Mucosa of descending colon (tissue), 3 donors: ENCODE results near the gene KCNQ2. TPM values are rescaled to one million over a fixed set of nuclear protein-coding genes. Genes with fewer than 3 reads are reported as not detected.

Experiments
- ATAC-seq: fragments of 200-7000 bp; cut with Tn5 transposase; one replicate; pipeline ENCODE4 v1.9.1; 2020; ENCODE audit warnings: mild to moderate bottlenecking, moderate library complexity
- DNase-seq, 3 donors: peaks; one replicate each; pipeline ENCODE4 v3.0.0-alpha.2; 2020
- H3K36me3 ChIP-seq: fragments of 200-600 bp; one replicate; pipeline ENCODE4 v1.8.0; 2021; ENCODE audit warnings: low read depth, mild to moderate bottlenecking
- H3K4me1 ChIP-seq: fragments of 200-600 bp; one replicate; pipeline ENCODE4 v1.8.0; 2021; ENCODE audit warnings: low read depth, mild to moderate bottlenecking
- H3K4me3 ChIP-seq: fragments of 200-600 bp; one replicate; pipeline ENCODE4 v1.8.0; 2021; ENCODE audit warnings: mild to moderate bottlenecking
- H3K9me3 ChIP-seq: fragments of 200-600 bp; one replicate; pipeline ENCODE4 v1.8.0; 2021; ENCODE audit warnings: mild to moderate bottlenecking
- CTCF ChIP-seq: fragments of 200-600 bp; IDR thresholded peaks from one replicate; pipeline ENCODE4 v1.8.0; 2022; ENCODE audit warnings: antibody characterized with exemption, mild to moderate bottlenecking
- intact Hi-C, 2 donors: fragments of 100-400 bp; cut with DNase I in 1 of 2; cut with micrococcal nuclease in 1 of 2; formaldehyde crosslinking; loops; one replicate each; pipeline versions ENCODE4 v1.11.0 to v1.11.1; 2022; cut with DNase I, micrococcal nuclease
- total RNA-seq, 3 donors: library from RNA; stranded (reverse); fragmentation: NEBNext Ultra II Directional in 2 of 3; extraction: Animal tissue kit (Norgen Biotek cat#: 25700) in 2 of 3; gene quantifications; one replicate each; pipeline versions ENCODE4 v1.2.1 to v1.2.4, GENCODE V29; 2021 to 2023
- donor health status: DM: no; HTN: no; CAD: no; lungs with moderate emphysema.
- donor health status: DM: no; HTN: no; CAD: no.
- donor health status: DM: no; HTN: yes; CAD: no.

Gene KCNQ2
- total RNA-seq, 3 donors from 2014 or later: 1.4 TPM; not detected in 2

GRCh38 chr20:63505281-63505680 is 32.8 kb upstream of the KCNQ2 start:
- H3K36me3 ChIP-seq: no peaks in the 10 kb centered on the region
- TF ChIP-seq CTCF: no peak
- ATAC-seq: no peak
- no peaks in the 10 kb centered on the region for H3K9me3 ChIP-seq
- no peaks in the 10 kb centered on the region for H3K4me1 ChIP-seq
- intact Hi-C loops: no loop called here
- no peak overlapping the region for H3K4me3 ChIP-seq
- no peak for DNase-seq

- Histone ChIP-seq H3K36me3 (no peaks in the 10 kb centered on the region), H3K9me3 (no peaks in the 10 kb centered on the region), H3K4me3 (no peak overlapping the region), H3K4me1 (peaks cover under 1% of the 10 kb centered on the region)
- DNase-seq (no peak), ATAC-seq (no peak)
- intact Hi-C loops: no loop called here
- no peak for TF ChIP-seq CTCF
Observed at GRCh38 chr20:63504642-63505041, 32.2 kb upstream of the KCNQ2 start.

- no peaks in the 10 kb centered on the region for H3K9me3 ChIP-seq
- peaks cover 6% of the 10 kb centered on the region for H3K4me1 ChIP-seq
- no peak for TF ChIP-seq CTCF
- H3K36me3 ChIP-seq: no peaks in the 10 kb centered on the region
- ATAC-seq (no peak), DNase-seq (peak in 1 of 3 donors; percentile 16)
- no peak overlapping the region for H3K4me3 ChIP-seq
- intact Hi-C loops: no loop called here
Observed at GRCh38 chr20:63503524-63503923, 31.1 kb upstream of the KCNQ2 start.

- Histone ChIP-seq H3K4me1 (peaks cover 10% of the 10 kb centered on the region), H3K9me3 (no peaks in the 10 kb centered on the region), H3K36me3 (no peaks in the 10 kb centered on the region), H3K4me3 (no peak overlapping the region)
- ATAC-seq (no peak), DNase-seq (peak in 1 of 3 donors; percentile 41)
- intact Hi-C loops: no loop called here
- TF ChIP-seq CTCF: no peak
Observed at GRCh38 chr20:63502671-63503172, 30.3 kb upstream of the KCNQ2 start.

GRCh38 chr20:63501818-63502670 is 29.6 kb upstream of the KCNQ2 start:
- Histone ChIP-seq H3K36me3 (no peaks in the 10 kb centered on the region), H3K4me3 (no peak overlapping the region), H3K4me1 (peaks cover 10% of the 10 kb centered on the region), H3K9me3 (no peaks in the 10 kb centered on the region)
- ATAC-seq (peak; percentile 23), DNase-seq (peak in 1 of 3 donors; percentile 51)
- intact Hi-C loops: no loop called here
- no peak for TF ChIP-seq CTCF
